Stimulated activated CD8-positive, alpha-beta memory T cell treated with anti-CD3 and anti-CD28 coated beads, Interleukin-4, amount 100 ng/mL, for 1 hour (primary cell): ENCODE results near the gene EPHA2.

Experiments used
- DNase-seq, 2 donors: peaks; one replicate each; pipeline ENCODE4 v3.0.0-alpha.2; 2020; ENCODE audit warnings: low read depth in 2 of 2, low spot score in 1 of 2

Gene EPHA2

DNA sequence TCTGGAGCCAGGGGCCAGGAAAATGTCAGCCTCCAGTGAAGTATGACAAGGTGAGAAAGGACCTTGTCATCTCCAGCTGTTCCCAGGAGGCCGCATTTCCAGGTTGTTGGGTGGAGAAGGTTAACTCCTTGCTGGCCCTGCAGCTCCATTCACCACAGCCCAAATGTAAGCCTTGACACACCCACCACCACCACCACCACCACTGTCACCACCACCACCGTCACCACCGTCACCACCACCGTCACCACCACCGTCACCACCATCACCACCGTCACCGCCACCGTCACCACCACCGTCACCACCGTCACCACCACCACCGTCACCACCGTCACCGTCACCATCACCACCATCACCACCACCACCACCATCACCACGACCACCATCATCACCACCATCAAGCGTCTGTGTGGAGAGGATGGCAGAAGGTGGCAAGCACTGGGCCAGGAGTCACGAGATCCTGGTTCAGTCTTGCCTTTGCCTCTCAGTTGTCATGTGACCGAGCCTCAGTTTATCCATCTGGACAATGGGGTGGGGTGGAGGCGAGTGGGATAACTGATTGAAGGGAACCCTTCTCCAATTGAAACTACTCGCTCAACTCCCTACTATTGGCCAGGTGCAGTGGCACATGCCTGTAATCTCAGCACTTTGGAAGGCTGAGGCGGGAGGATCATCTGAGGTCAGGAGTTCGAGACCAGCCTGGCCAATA lies 61.3 kb downstream of the EPHA2 start:
- DNase-seq, result no peak

DNA sequence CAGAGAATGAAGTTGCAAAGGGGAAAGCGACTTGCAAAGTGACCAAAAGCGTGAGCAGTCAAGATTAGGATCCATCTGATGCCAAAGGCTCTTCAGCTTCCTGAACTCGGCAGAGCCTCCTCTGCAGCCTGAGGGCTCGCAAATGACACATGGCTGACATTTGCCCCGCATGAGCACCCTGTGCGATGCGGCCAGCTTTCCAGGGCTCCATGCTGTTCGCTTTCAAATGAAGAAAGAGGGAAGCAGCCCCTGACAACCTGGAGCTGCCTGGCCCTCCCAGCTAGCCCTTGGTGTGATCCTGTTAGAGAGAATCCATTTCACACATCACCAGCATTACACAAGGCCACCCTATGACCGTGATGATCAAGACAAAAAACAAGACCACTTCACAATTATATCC lies 62.3 kb downstream of the EPHA2 start:
- DNase-seq, result no peak

DNA sequence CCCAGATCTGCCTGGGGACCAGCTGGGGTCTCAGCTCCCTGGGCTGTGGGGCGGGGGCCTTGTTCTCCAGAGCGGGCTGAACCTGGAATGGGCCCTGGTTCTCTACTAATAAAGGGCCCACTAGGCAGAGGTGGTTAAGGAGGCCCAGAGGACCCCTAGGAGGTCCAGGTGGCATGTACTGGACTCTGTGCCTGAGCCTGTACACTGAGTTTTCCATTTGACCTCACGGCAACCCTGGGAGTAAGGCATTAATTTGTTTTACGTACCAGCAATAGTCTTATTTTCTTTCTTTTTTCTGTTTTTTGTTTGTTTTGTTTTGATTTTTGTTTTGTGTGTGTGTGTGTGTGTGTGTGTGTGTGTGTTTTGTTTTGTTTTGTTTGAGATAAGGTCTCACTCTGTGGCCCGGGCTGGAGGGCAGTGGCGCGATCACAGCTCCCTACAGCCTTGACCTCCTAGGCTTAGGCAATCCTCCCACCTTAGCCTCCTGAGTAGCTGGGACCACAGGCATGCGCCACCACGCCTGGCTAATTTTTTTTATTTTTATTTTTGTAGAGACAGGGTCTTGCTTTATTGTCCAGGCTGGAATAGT lies 62.9 kb downstream of the EPHA2 start:
- DNase-seq, result no peak

DNA sequence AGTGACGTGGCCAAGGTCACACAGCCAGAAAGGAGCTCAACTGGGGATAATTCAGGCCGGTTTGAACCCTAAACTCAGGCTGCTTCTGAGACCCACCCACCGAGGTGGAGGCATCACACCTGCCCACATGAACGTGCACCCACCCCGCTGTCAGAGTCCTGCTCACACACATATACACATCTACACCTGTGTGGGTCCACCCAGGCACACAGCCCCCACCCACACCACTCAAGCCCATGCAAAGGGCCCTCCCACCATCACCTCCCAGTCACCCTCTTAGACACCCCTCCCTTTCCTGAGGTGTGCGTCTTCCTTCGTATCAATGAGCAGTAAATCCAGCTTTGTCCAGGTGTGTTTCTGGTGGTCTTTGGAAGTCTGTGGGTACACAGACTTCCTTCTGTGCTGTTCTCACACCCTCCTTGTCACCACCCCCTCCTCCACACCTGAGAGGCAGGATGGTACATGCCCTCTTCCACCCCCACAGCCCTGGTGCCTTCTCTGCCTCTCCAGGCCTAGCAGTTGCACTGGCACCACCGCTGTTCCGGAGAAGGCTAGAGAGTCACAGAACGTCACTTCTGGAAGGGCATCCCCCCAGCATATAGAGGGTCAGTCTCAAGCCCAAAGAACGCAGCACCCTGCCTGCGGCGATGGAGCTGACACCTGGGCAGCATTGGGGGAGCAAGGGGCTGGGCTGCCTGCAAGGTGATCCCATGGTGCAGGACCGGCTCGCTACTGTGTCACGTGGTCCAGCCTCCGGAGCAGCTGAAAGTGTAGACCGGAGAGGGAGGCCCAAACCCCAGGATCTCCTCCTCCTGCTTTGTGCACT lies 63.6 kb downstream of the EPHA2 start:
- DNase-seq, result no peak

DNA sequence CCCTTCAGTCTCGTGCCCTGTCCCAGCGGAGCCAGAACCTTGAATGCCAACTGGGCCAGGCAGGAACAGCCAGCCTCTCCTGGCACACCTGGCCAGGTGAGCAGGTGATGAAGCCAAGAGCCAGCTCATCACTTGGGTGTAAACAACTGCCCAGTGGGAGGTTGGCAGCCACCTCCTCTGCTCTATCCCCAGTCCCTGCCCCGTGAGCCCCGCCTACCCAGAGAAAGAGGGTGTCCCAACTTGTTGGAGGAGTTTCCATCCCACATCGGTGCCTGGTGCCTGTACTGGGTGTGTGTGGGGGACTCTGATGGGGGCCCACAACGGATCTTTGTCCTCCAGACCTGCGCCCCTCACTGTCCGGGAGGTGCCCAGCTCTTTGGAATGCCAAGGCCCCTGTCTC lies 64.6 kb downstream of the EPHA2 start:
- DNase-seq, result no peak

DNA sequence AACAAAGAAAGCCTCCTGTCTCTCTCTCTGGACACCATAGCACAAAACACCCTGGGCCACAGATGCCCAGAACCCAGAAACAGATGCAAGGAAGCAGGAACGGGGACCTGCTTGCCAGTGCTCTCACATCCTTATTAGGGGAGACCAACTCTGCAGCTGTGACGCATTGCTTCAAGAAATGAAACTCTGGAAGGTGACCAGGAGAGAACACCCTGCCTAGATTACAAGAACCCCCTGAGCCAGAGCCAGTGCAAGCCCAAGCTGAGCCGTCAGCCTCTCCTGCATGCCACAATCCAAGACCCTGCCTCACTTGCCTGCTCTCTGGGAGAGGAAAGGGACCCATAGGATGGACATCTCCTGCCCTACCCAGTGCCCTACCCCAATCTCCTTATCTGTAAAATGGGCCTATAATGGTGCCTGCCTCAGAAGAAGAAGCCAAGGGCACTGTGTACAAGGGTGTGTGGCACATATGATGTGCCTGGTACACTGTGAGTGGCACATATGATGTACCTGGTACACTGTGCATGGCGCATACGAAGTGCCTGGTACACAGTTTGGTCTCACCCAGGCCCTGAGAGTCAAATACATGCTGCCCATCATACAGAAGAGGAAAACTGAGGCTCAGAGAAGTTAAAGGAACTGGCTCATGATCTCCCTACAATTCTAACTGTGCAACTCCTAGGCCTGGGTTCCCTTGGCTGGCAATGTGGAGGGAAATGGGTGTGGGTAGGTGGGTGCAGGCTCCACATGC lies 65.6 kb downstream of the EPHA2 start:
- no peak for DNase-seq

DNA sequence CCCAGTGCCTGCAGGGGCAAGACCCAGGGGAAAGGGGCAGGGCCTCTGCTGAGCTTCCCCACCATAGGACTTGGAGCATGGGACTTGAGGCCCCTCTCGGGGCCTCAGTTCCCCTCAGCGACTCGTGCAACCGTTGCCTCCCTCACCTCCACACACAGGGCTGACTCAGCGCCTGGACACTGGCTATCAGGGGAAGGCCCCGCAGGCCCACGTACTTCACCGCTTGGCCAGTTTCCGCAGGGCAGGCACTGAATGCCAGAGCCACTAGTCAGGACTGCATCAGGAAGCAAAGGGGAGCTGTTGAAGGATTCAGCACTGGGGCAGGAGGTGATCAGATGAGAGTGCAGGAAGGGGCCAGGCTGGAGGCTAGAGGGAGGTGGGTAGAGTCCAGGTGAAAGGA lies 66.9 kb downstream of the EPHA2 start:
- DNase-seq, result no peak

DNA sequence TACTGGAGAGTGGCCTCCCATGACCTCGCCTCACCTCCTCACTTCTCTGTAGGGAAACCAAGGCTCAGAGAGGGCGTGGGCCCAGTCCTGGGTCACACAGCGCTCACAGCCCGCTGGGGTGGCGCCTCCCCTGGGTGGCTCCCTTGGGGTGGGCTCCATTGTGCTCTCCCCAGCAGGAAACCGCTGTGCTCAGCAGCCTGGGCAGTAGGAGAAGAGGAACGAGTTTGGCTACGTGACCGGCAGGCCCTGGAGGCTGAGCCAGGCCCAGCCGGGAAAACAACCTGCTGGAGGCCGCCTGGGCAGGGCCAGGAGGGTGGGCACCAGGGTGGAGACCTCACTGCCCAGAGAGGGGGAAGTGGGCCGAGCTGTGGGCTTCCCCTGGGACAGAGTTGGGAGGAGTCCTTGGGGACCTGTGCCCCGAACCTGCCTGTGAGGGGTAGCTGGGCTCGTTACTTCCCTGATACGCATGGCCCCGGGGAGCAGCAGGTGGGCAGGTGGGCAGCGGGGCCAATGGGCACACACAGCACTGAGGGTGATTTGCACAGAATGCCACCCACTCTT lies 67.4 kb downstream of the EPHA2 start:
- no peak for DNase-seq

DNA sequence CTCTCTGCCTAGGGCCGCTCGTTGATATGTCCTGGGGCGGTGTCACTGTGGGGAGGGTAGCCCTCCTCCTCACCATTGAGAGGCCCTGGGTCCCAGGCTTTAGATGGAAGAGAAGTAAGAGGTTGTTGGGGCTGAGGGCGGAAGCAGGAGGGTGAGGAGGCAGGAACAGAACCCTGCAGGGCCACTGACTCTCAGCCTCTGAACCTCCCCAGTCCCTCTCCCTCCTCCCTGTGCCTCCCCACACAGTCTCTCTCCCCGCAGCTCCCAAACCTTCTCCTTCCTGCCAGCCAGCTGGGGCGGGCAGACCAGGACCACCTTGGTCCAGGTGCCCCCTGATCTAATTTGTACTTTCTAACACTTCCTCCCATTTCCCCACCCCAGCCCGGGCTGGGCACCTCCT lies 68.1 kb downstream of the EPHA2 start:
- no peak for DNase-seq

DNA sequence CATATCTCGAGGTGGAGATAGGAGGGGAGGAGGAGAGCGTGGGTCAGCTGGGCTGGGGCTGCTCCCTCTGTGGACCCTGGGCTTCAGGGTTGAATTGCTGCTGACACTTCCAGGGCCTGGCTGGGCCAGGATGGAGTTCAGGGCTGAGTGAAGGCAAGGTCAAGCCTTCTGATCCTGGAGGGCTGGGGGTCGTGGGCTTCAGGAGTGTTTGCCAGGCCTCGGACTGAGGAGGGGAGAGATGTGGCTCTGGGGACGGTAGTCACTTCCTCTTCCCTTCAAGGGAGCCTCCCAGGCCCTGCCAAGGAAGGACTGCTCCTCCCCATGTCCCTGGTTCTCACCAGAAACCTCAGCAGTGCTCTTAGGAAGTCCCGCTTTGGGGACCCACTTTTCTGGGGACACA lies 70.3 kb downstream of the EPHA2 start:
- DNase-seq, result no peak

DNA sequence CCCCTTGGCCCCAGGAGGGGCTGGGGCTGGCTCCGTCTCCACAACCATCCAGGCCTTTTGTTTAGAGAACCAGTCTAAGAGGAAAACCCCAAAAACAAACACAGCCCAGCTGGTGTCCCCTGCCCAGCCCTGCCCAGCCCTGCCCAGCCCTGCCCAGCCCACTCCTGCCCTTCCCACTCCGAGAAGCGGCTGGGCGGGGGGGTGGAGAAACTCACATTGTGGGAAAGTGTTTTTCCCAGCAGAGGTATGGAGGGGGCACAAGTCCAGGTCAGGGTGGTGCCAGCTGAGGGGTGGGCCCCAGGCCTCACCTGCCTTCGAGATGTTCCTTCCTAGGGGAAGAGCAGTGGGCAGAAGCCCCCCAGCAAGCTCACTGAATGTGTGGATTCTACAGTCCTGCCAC lies 72.4 kb downstream of the EPHA2 start:
- DNase-seq, result no peak

DNA sequence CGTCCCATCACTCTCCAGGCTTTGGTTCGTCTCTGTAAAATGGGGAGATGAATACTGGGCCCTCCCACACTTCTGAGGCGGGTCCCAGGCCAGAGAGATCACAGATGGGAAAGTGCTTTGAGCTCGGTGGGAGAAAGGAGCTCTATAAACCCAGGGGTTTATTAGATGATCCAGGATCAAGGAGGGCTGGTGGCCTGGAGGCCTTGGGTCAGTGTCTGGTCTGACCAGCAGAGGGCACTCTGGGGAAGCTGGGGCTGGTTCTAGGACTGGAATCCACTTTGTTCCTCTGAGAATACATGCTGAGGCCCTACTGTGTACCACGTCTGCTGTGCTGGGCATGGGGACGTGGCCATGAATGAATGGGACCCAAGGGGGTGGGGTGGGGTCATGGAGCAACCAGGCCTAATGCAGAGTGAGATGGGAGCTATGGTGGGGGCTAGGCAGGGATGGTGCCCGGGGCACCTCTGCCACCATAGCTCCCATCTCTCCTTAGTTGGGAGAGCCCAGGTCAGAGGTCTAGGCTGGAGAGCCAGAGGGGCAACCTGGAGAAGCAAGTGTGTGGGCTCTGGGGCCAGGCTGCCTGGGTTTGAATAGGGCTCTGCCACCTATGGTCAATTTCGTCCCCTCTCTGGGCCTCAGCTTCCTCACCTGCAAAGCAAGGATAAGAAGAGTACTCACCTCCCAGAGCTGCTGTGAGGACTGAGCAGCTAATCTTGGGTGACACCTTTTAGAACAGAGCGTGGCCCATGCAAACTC lies 73.4 kb downstream of the EPHA2 start:
- peak in 1 of 2 donors; percentile 22 for DNase-seq

DNA sequence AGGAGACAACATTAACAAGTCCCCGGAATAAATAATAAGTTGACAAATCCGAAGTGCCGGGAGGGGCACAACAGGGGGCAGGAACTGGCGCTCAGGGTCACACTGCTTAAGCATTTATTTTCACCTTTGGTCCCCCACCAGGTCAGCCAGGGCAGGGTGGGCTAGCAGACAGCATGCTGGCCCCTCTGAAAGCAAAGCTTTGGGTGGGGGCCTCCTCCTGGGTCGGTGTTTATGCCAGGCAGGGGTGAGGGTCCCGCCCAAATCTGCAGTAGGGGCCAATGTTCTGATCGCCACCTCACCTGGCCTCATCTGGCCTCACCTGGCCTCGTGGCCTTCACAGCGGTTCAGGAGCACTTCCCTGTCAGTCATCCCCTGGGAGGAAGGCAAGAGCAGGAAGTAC lies 74.2 kb downstream of the EPHA2 start:
- no peak for DNase-seq

DNA sequence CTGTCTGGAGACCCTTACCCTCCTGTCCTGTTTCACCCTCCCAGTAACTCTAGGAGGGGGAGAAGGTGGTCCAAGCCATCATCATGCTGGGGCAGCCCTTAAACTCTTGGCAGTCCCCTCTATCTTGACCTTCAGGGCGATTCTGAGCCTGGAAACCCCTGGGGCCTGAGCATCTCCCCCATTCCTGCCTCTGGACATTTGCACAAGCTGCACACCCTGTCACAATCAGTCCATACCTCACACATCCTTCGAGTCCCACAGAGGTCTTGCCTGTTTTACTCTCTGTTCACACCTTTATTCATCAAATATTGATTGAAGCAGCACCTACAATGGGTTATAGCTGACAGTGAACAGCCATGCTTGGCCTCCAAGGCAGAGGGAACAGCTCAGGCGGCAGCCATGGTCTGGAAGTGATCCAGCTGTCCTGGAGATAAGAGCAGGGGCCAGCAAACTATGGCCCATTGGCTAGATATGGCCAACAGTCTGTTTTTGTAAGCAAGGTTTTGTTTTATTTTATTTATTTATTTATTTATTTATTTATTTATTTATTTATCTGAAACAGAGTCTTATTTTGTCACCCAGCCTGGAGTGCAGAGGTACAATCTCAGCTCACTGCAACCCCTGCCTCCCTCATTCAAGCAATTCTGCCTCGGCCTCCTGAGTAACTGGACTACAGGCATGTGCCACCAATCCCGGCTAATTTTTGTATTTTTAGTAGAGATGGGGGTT lies 75.3 kb downstream of the EPHA2 start:
- DNase-seq, result no peak

DNA sequence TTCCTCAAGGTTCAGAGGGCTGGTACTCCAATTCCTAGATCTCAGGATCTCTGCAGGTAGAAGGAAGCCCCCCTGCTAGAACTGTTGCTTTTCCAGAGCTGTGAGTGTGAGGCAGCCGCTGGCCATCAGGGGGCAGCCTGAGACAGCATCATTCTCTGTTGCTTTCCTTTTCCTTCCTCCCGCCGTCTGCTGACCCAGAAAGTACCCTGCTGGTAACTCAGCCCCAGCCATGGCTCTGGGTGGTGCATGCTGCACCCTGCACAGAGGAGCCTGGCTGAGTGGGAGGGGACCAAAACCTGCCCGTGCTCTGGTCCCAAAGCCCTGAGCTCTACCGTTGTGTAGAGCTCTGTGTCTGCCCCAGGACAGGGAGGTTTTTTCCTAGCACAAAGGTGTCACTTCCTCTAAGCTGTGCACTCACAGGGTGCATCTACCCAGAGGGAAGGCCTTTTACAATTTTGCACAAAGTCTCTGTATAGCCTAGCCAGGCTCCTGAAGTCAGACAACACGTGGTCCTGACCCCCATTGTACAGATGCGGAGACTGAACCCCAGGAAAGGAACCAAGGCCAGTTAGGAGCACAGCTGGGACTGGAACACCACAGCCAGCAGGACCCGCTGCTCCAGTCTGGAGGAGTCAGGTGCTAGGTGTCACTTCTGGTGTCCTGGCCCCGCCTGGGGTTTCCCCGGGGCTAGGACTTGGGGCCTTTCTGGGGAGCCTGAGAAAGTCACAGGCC lies 76.8 kb downstream of the EPHA2 start:
- DNase-seq, result peak; percentile 42 to 55

DNA sequence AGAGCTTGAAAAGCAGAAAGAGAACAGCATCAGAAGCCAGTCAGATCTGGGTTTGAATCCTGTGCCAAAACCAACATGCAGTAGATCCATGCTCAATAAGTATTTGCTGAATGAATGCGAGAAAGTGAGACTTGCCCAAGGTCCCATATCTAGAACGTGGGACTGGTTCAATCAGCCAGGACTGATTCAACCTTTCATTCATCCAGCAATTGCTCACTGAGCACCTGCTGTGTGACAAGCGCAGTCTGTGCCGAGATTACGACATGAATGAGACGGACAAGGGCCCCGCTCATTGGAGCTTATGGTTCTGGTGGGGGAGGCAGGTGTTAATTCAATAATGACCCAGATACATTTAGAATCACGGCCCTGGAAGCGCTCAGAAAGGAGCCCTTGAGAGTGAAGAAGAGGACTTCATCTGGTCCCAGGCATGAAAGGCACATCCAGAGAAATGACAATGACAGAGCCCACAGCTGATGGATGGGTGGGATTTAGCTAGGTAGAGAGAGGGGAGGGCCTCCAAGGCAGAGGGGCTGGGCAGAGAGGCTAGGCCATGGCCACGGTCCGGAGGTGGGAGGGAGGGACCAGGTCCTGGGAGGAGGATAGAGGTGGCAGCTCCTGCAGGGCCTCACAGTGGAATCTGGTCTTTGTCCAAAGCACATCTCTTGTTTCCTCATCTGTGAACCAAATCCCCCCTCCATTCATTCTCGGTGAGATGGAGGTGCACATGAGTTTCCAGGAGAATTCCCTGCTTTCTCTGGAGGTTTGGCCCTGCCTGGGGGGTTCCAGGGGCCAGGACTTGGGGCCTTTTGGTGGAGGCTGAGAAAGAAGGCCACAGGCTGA lies 78.2 kb downstream of the EPHA2 start:
- DNase-seq, result no peak

DNA sequence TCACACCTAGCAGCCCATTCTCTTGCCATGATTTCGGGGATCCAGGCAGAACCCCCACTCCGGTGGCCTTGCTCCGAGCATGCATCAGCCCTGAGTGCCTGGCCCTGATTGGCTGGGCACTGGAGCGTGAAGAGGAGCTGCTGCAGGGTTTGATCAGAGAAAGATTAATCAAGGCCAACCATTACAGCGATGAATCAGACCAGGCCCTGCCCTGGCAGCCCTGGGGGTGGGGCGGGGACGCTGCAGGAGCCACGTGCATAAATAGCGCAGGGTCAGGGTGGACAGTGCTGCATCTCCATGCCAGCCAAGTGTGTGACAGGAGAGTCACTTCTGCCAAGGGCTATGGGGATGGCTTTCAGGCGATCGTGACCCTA lies 79.0 kb downstream of the EPHA2 start:
- no peak for DNase-seq
